H1 (cell line): ENCODE data around the gene TUBGCP6. TPM values are rescaled to one million over a fixed set of nuclear protein-coding genes. Genes with fewer than 3 reads are reported as not detected.

ENCODE experiments used
- CTCF ChIA-PET: fragments of 300-600 bp; sonication (Branson Sonifier 250); formaldehyde crosslinking; loops from one replicate; lab custom pipeline; 2021; ENCODE audit not compliant: partially characterized antibody; lab: Charles Lee
- POLR2A ChIA-PET: fragments of 300-600 bp; sonication (Branson Sonifier 250); formaldehyde crosslinking; loops from one replicate; lab custom pipeline; 2021; ENCODE audit warnings: inconsistent platforms; ENCODE audit not compliant: partially characterized antibody; lab: Charles Lee
- DNase-seq, 2 experiments: peaks; one replicate each; pipeline versions ENCODE4 v3.0.0 to v3.0.0-alpha.2; 2010 to 2022; ENCODE audit warnings: low spot score in 2 of 2, low read depth in 1 of 2, mixed read lengths in 1 of 2
- FAIRE-seq: peaks from 2 replicates; lab custom pipeline; 2011; peaks lifted over from hg19 to GRCh38; lab: Jason Lieb, UNC
- H2AFZ ChIP-seq: 2 replicates; pipeline ENCODE4 v1.8.1; 2012; ENCODE audit warnings: low read length, inconsistent platforms
- H2AK5ac ChIP-seq: 2 replicates; pipeline ENCODE4 v1.6.1; 2013; ENCODE audit warnings: low read depth, low read length
- H2BK120ac ChIP-seq: replicated peaks from 2 replicates; pipeline ENCODE3; 2013; ENCODE audit warnings: low read depth, low read length, inconsistent platforms
- H2BK12ac ChIP-seq: 2 replicates; pipeline ENCODE4 v1.6.1; 2013; ENCODE audit warnings: low read depth, low read length
- H2BK15ac ChIP-seq: 2 replicates; pipeline ENCODE4 v1.6.1; 2013; ENCODE audit warnings: low read length
- H2BK20ac ChIP-seq: 2 replicates; pipeline ENCODE4 v1.6.1; 2013; ENCODE audit warnings: low read length
- H2BK5ac ChIP-seq: 2 replicates; pipeline ENCODE4 v1.6.1; 2013; ENCODE audit warnings: low read depth, low read length
- H3K14ac ChIP-seq: 2 replicates; pipeline ENCODE4 v1.6.1; 2013; ENCODE audit warnings: inconsistent platforms; ENCODE audit not compliant: insufficient read length
- H3K18ac ChIP-seq: 2 replicates; pipeline ENCODE4 v1.6.1; 2013; ENCODE audit warnings: low read length; ENCODE audit errors: extremely low read depth
- H3K23ac ChIP-seq: 2 replicates; pipeline ENCODE4 v1.6.1; 2013; ENCODE audit warnings: inconsistent platforms; ENCODE audit not compliant: insufficient read length
- H3K23me2 ChIP-seq: 2 replicates; pipeline ENCODE4 v1.6.1; 2013; ENCODE audit warnings: low read depth, low read length
- H3K27ac ChIP-seq: 2 replicates; pipeline ENCODE4 v1.6.1; 2011; ENCODE audit warnings: low read depth, low read length, inconsistent platforms
- H3K27me3 ChIP-seq, 4 experiments: replicated peaks in 1 of 4; 1 replicate in 1 of 4; 2 replicates in 3 of 4; pipeline versions ENCODE4 v1.6.1 to v1.8.1; 2011 to 2013; ENCODE audit warnings: low read length in 3 of 4, mild to moderate bottlenecking in 3 of 4, inconsistent platforms in 2 of 4, mixed read lengths in 2 of 4, moderate library complexity in 1 of 4; ENCODE audit not compliant: control insufficient read depth in 3 of 4, insufficient read depth in 3 of 4; ENCODE audit errors: extremely low read depth in 1 of 4
- H3K36me3 ChIP-seq, 4 experiments: 2 replicates each; pipeline versions ENCODE4 v1.6.1 to v1.8.1; 2011 to 2013; ENCODE audit warnings: mild to moderate bottlenecking in 4 of 4, low read length in 3 of 4, moderate library complexity in 2 of 4, control low read depth in 1 of 4, inconsistent platforms in 1 of 4; ENCODE audit not compliant: insufficient read depth in 4 of 4, control insufficient read depth in 2 of 4
- H3K4ac ChIP-seq: replicated peaks from 2 replicates; pipeline ENCODE3; 2013; ENCODE audit warnings: low read length, low read depth, mixed read lengths, inconsistent platforms; ENCODE audit not compliant: insufficient read length
- H3K4me1 ChIP-seq, 4 experiments: replicated peaks in 1 of 4; 1 replicate in 1 of 4; 2 replicates in 3 of 4; pipeline versions ENCODE4 v1.6.1 to v1.8.1; 2011 to 2013; ENCODE audit warnings: low read length in 3 of 4, inconsistent platforms in 2 of 4, mixed read lengths in 1 of 4; ENCODE audit not compliant: insufficient read depth in 4 of 4, control insufficient read depth in 3 of 4
- H3K4me2 ChIP-seq, 2 experiments: 2 replicates each; pipeline versions ENCODE4 v1.6.1 to v1.8.1; 2011 to 2013; ENCODE audit warnings: low read depth in 2 of 2, low read length in 2 of 2, control low read depth in 1 of 2, inconsistent platforms in 1 of 2, mild to moderate bottlenecking in 1 of 2; ENCODE audit not compliant: insufficient read depth in 1 of 2
- H3K4me3 ChIP-seq, 4 experiments: fragments of 200-600, 300-600 bp in 1 of 4; sonication (generic), shearing (Covaris generic), sonication (Bioruptor Twin) in 1 of 4; 2 replicates each; pipeline versions ENCODE4 v1.5.1 to v1.8.1; 2011 to 2016; ENCODE audit warnings: low read length in 4 of 4, low read depth in 3 of 4, control low read depth in 2 of 4, inconsistent platforms in 2 of 4, mild to moderate bottlenecking in 2 of 4, mixed read lengths in 1 of 4, moderate library complexity in 1 of 4; ENCODE audit not compliant: insufficient read depth in 2 of 4; ENCODE audit errors: extremely low read depth in 1 of 4
- H3K56ac ChIP-seq: replicated peaks from 2 replicates; pipeline ENCODE3; 2013; ENCODE audit warnings: low read depth, mild to moderate bottlenecking, mixed read lengths, low read length, inconsistent platforms; ENCODE audit not compliant: insufficient read length
- H3K79me1 ChIP-seq: 2 replicates; pipeline ENCODE4 v1.6.1; 2013; ENCODE audit warnings: low read depth, low read length, control low read depth
- H3K79me2 ChIP-seq, 2 experiments: 2 replicates each; pipeline versions ENCODE4 v1.6.1 to v1.8.1; 2012 to 2013; ENCODE audit warnings: low read length in 2 of 2, mild to moderate bottlenecking in 2 of 2, inconsistent platforms in 1 of 2; ENCODE audit not compliant: insufficient read depth in 2 of 2, control insufficient read depth in 1 of 2
- H3K9ac ChIP-seq, 4 experiments: replicated peaks in 1 of 4; 1 replicate in 1 of 4; 2 replicates in 3 of 4; pipeline versions ENCODE4 v1.6.1 to v1.8.1; 2011 to 2013; ENCODE audit warnings: low read depth in 3 of 4, low read length in 3 of 4, control low read depth in 2 of 4, mild to moderate bottlenecking in 2 of 4, moderate library complexity in 2 of 4, inconsistent platforms in 1 of 4; ENCODE audit errors: extremely low read depth in 1 of 4
- H3K9me3 ChIP-seq, 2 experiments: 2 replicates each; pipeline versions ENCODE4 v1.6.1 to v1.8.1; 2012 to 2013; ENCODE audit warnings: mild to moderate bottlenecking in 2 of 2, moderate library complexity in 2 of 2, control low read depth in 1 of 2, inconsistent platforms in 1 of 2, low read depth in 1 of 2, low read length in 1 of 2, mixed read lengths in 1 of 2; ENCODE audit not compliant: insufficient read depth in 2 of 2
- H4K20me1 ChIP-seq, 2 experiments: replicated peaks in 1 of 2; 2 replicates each; pipeline versions ENCODE3 to v1.8.1; 2011 to 2013; ENCODE audit warnings: inconsistent platforms in 2 of 2, low read length in 2 of 2, mild to moderate bottlenecking in 1 of 2; ENCODE audit not compliant: insufficient read depth in 2 of 2, control insufficient read depth in 1 of 2
- H4K5ac ChIP-seq: 2 replicates; pipeline ENCODE4 v1.6.1; 2013; ENCODE audit warnings: low read length, low read depth, mixed read lengths, inconsistent platforms; ENCODE audit not compliant: insufficient read length
- H4K8ac ChIP-seq: 2 replicates; pipeline ENCODE4 v1.8.0; 2013; ENCODE audit warnings: mild to moderate bottlenecking, moderate library complexity, low read length, inconsistent platforms; ENCODE audit not compliant: insufficient read depth; ENCODE audit errors: extremely low read depth
- H4K91ac ChIP-seq: replicated peaks from 2 replicates; pipeline ENCODE3; 2013; ENCODE audit warnings: low read length, mixed read lengths, inconsistent platforms; ENCODE audit not compliant: insufficient read length
- CHD1 ChIP-seq: IDR thresholded peaks from 2 replicates; pipeline ENCODE4 v1.6.1; 2012; ENCODE audit warnings: low read depth, low read length, improper control_type of control experiment
- CREB1 ChIP-seq: IDR thresholded peaks from 2 replicates; pipeline ENCODE4 v1.6.1; 2012; ENCODE audit warnings: inconsistent platforms
- FOSL1 ChIP-seq: IDR thresholded peaks from 2 replicates; pipeline ENCODE4 v1.6.1; 2011; ENCODE audit warnings: mild to moderate bottlenecking, low read depth, low read length, moderate library complexity; ENCODE audit not compliant: insufficient read depth
- GTF2F1 ChIP-seq: IDR thresholded peaks from 2 replicates; pipeline ENCODE4 v1.6.1; 2012; ENCODE audit warnings: low read depth, low read length, improper control_type of control experiment, borderline replicate concordance
- MAX ChIP-seq: IDR thresholded peaks from 2 replicates; pipeline ENCODE4 v1.6.1; 2012; ENCODE audit warnings: inconsistent platforms
- PHF8 ChIP-seq: fragments of 200-600 bp; sonication (generic); conservative IDR thresholded peaks from 2 replicates; pipeline ENCODE4 v1.7.1; 2012; ENCODE audit warnings: low read depth, mild to moderate bottlenecking, inconsistent platforms, low read length, moderate library complexity
- POU5F1 ChIP-seq: IDR thresholded peaks from 2 replicates; pipeline ENCODE4 v1.6.1; 2011; ENCODE audit warnings: low read depth, mild to moderate bottlenecking, low read length, moderate library complexity
- SIN3A ChIP-seq, 2 experiments: IDR thresholded peaks in 1 of 2; conservative IDR thresholded peaks in 1 of 2; 2 replicates each; pipeline ENCODE4 v1.6.1; 2011 to 2012; ENCODE audit warnings: low read length in 2 of 2, improper control_type of control experiment in 1 of 2, low read depth in 1 of 2, mild to moderate bottlenecking in 1 of 2
- SIRT6 ChIP-seq: IDR thresholded peaks from one replicate; pipeline ENCODE4 v1.7.1; 2012; ENCODE audit warnings: low read length, inconsistent platforms
- USF2 ChIP-seq: IDR thresholded peaks from 2 replicates; pipeline ENCODE4 v1.6.1; 2011; ENCODE audit warnings: low read length, improper control_type of control experiment
- YY1 ChIP-seq: IDR thresholded peaks from 2 replicates; pipeline ENCODE4 v1.6.1; 2011; ENCODE audit warnings: low read depth, mild to moderate bottlenecking, low read length
- ZNF274 ChIP-seq: IDR thresholded peaks from 2 replicates; pipeline ENCODE4 v1.7.0; 2012; ENCODE audit warnings: low read length, borderline replicate concordance; ENCODE audit errors: extremely low read depth
- WGBS, 2 experiments: shearing (Covaris generic) in 1 of 2; methylation state at CpG; one replicate each; pipeline versions ENCODE4 v1.1.6 to v1.1.7; 2013 to 2015; ENCODE audit warnings: low lambda C conversion rate in 2 of 2, mixed read lengths in 2 of 2, inconsistent platforms in 1 of 2, low coverage in 1 of 2, missing lambda C conversion rate in 1 of 2; ENCODE audit not compliant: insufficient replicate concordance in 2 of 2, insufficient coverage in 1 of 2, insufficient read length in 1 of 2; ENCODE audit errors: extremely low coverage in 1 of 2, missing lambda C conversion rate in 1 of 2; 5-methylcytosine and 5-hydroxymethylcytosine counted together
- polyA plus RNA-seq, 7 experiments: library from polyadenylated mRNA; depleted of rRNA in 3 of 7; stranded (reverse) in 5 of 7; unstranded in 2 of 7; fragments of >200 nt in 5 of 7; fragments of 200-250 nt in 2 of 7; gene quantifications; 1 replicate in 5 of 7; 2 replicates in 1 of 7; 4 replicates in 1 of 7; pipeline versions ENCODE4 v1.2.1 to v1.2.3, GENCODE V29; 2011 to 2013; ENCODE audit warnings: missing spikeins in 2 of 7, mixed read lengths in 2 of 7
- total RNA-seq: library from RNA; stranded (reverse); fragmentation: NEBNext Ultra II Directional; extraction: Animal tissue kit (Norgen Biotek cat#: 25700); gene quantifications from 2 replicates; pipeline ENCODE4 v1.2.1, GENCODE V29; 2021

TUBGCP6 gene
- total and polyA plus RNA-seq, 2 of the 8 experiments (the other 6 are each of a cell fraction or from before 2014, with no cell fraction given): 24.2 to 24.7 TPM

GRCh38 chr22:50255607-50256006 is 10.8 kb upstream of the TUBGCP6 start:
- no peak overlapping the region for H2BK20ac ChIP-seq
- H4K20me1 ChIP-seq: peaks cover 5 to 12% of the 10 kb centered on the region in 2 experiments
- no peak overlapping the region for H2BK15ac ChIP-seq
- H3K56ac ChIP-seq: no peak overlapping the region
- FAIRE-seq: no peak
- H4K5ac ChIP-seq: no peak overlapping the region
- ChIA-PET CTCF (interaction anchor here (1.3 to 1.4 kb wide), 2 partner anchors 85 to 86 kb away, joined by 3 to 7 read pairs; no protein-coding TSS in a partner anchor), POLR2A (interaction anchor here (1.1 kb wide), 1 partner anchor 63 kb away, joined by 3 read pairs; no protein-coding TSS in a partner anchor)
- H3K23me2 ChIP-seq: peaks cover 9% of the 10 kb centered on the region; the same call in 1 of the 2 replicates
- H4K8ac ChIP-seq: no peak overlapping the region
- H3K36me3 ChIP-seq: no peaks in the 10 kb centered on the region
- H2AK5ac ChIP-seq: no peak overlapping the region
- no peak overlapping the region for H3K4me3 ChIP-seq
- H3K4ac ChIP-seq: no peak overlapping the region
- no peak overlapping the region for H2AFZ ChIP-seq
- H3K9ac ChIP-seq: no peak overlapping the region
- H4K91ac ChIP-seq: no peak overlapping the region
- DNase-seq: no peak
- H2BK5ac ChIP-seq: no peak overlapping the region
- no peaks in the 10 kb centered on the region for H3K79me2 ChIP-seq
- H2BK12ac ChIP-seq: no peak overlapping the region
- H3K27ac ChIP-seq: no peak overlapping the region
- H3K27me3 ChIP-seq: peaks cover 1 to 7% (median 6%) of the 10 kb centered on the region in 4 experiments; a peak in 6 of 7 replicates
- H3K79me1 ChIP-seq: no peaks in the 10 kb centered on the region
- H3K4me2 ChIP-seq: no peak overlapping the region
- H3K18ac ChIP-seq: no peak overlapping the region
- no peak overlapping the region for H3K23ac ChIP-seq
- 92% methylated on average over 16 of the region's 17 CpGs; no CpG with 5 or more reads in 1 of the 2 experiments for WGBS, 2 experiments
- H3K4me1 ChIP-seq: peaks cover 0 to 4% (median 3%) of the 10 kb centered on the region in 4 experiments; a peak in 4 of 7 replicates
- H2BK120ac ChIP-seq: no peak overlapping the region
- H3K9me3 ChIP-seq: no peaks in the 10 kb centered on the region
- no peak overlapping the region for H3K14ac ChIP-seq
- TF ChIP-seq YY1: no peak
- TF ChIP-seq USF2: no peak
- TF ChIP-seq ZNF274: no peak
- no peak for TF ChIP-seq SIN3A (conservative IDR thresholded peaks at IDR 0.05 in 1 of 2, IDR thresholded peaks at IDR 0.05 in 1 of 2; ENCODE audit: low read depth in 1 of 2, low read length in 2 of 2)
- no peak for TF ChIP-seq FOSL1
- no peak for TF ChIP-seq PHF8
- TF ChIP-seq CHD1: no peak
- TF ChIP-seq MAX: no peak
- no peak for TF ChIP-seq GTF2F1
- TF ChIP-seq SIRT6: no peak
- no peak for TF ChIP-seq CREB1
- TF ChIP-seq POU5F1: no peak
